Stimulated activated CD8-positive, alpha-beta memory T cell treated with anti-CD3 and anti-CD28 coated beads, Interleukin-15, amount 100 ng/mL, for 1 hour (primary cell): ENCODE measurements around the gene ANGPTL3.
"Not testable (repeated sequence)": the region's sequence is repeated elsewhere in the genome, so short reads cannot be mapped to it uniquely, and the experiment has no call there.

Experiments
- DNase-seq: peaks from one replicate; pipeline ENCODE4 v3.0.0-alpha.2; 2020; ENCODE audit warnings: low read depth

The ANGPTL3 gene

DNA sequence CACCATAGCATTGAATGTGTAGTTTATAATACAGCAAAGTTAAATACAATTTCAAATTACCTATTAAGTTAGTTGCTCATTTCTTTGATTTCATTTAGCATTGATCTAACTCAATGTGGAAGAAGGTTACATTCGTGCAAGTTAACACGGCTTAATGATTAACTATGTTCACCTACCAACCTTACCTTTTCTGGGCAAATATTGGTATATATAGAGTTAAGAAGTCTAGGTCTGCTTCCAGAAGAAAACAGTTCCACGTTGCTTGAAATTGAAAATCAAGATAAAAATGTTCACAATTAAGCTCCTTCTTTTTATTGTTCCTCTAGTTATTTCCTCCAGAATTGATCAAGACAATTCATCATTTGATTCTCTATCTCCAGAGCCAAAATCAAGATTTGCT is at the start of gene ANGPTL3:
ANGPTL3 (plus strand) TSS at position 240 of the 400 bp plus-strand sequence; CDS start at position 287, 47 bp downstream.
- no peak for DNase-seq

DNA sequence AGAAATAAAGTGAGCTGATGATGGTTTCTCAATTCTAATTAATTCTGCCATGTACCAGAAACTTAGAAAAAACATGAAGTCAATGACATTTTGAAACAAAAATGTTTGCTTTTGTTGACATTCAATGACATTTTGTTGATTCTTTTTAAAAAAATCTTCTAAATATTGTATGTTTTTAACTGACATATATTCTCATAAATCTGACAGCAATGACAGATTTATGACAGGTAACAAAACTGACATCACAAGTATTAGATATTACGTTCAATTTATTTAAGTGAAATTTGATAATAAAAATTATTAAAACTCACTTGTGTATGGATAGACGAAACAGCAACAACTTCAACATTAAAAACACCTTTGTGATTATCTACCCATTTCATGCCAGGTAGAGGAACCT is 36.0 kb upstream of the ANGPTL3 start:
- DNase-seq = no peak

- DNase-seq = not testable (repeated sequence)
These were observed 30.1 kb upstream of the ANGPTL3 start for GRCh38 chr1:62567182-62567581.

DNA sequence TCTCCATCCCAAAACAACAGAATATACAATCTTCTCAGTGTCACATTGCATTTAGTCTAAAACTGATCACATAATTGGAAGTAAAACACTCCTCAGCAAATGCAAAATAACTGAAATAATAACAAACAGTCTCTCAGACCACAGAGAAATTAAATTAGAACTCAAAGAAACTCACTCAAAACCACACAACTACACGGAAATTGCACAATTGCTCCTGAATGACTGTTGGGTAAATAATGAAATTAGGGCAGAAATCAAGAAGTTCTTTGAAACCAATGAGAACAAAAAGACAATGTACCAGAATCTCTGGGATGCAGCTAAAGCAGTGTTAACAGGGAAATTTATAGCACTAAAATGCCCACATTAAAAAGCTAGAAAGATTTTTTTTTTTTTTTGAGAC is 29.4 kb upstream of the ANGPTL3 start:
- not testable (repeated sequence) for DNase-seq

DNA sequence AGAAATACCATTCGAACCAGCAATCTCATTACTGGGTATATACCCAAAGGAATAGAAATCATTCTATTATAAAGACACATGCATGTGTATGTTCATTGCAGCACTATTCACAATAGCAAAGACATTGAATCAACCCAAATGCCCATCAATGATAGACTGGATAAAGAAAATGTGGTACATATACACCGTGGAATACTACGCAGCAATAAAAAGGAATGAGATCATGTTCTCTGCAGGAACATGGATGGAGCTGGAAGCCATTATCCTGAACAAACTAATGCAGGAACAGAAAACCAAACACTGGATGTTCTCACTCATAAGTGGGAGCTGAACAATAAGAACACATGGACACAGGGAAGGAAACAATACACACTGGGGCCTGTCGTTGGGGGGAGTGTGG is 25.8 kb upstream of the ANGPTL3 start:
- DNase-seq = not testable (repeated sequence)

GRCh38 chr1:62572476-62572875 is 24.8 kb upstream of the ANGPTL3 start:
- no peak for DNase-seq

GRCh38 chr1:62573675-62574074 is 23.6 kb upstream of the ANGPTL3 start:
- no peak for DNase-seq

DNA sequence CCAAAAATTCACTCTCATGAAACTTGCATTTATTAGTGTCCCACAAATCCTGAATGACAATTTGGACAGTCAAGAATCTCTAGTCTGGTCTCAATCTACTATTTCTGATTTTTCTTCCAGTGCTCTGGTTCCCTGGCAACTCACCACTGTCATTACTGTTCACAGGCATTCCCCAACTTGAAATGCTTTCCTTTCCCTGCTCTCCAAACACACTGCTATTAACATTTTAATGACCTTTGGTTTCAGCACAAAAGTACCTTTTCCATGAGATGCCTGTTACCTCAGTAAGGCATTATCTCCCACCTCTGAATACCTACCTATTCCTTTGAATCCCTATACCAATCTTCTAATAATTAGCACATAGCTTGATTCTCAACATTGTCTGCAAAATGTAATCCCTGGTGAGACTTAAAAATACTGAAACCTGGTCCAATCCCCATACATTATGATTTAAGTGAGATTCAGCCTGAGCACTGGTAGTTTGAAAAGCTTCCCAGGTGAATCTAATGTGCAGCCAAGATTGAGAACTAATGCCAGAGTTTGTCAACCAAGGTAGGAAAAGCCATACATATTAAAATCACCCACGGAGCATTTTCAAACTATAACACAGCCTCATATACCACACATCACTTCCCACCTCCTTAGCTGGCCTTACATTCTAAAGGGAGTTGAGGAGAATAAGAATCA is 11.7 kb upstream of the ANGPTL3 start:
- DNase-seq = no peak

GRCh38 chr1:62588000-62588399 is 9.3 kb upstream of the ANGPTL3 start:
- no peak for DNase-seq

DNA sequence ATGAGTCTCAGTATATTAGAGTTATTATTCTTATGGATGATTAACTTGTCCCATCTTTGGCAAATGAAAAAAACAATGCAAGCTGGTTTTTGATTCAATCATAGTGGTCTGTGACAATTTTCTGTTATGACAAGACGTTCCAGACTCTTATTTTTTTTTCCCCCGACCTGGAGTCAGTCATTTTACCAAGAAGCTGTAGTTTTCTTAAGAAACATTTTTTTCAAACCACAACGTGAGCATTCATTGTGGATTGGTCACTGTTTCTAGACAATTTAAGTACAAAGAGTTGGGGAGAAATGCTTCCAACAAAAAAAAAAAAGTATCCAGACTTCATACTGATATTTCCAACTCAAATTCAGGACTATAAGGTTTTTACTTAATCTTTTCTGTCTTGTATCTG is 8.0 kb upstream of the ANGPTL3 start:
- no peak for DNase-seq

DNA sequence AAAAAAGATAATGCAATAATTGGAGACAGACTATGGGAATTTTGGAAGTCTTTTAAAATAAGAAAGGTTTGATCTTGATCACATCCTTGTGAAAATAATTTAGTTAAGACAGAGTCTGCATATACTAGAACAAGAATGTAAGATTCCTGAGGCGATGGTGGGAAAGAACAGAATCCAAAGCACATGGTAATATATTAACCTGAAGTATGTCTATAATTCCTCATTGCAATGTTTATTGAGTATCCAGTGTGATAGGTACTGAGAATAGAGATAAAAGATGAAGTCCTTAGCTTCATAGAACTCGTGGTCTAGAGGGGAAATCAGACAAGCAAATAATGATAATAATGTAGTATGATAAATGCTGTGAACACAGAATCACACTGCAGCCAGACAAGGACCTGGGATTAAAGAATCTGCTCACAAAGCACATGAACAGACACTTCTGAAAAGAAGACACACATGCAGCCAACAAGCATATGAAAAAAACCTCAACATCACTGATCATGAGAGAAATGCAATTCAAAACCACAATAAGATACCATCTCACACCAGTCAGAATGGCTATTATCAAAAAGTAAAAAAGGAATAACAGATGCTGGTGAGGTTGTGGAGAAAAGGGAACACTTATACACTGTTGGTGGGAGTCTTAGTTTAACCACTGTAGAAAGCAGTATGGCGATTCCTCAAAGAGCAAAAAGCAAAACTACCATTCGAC is 6.9 kb upstream of the ANGPTL3 start:
- no peak for DNase-seq

DNA sequence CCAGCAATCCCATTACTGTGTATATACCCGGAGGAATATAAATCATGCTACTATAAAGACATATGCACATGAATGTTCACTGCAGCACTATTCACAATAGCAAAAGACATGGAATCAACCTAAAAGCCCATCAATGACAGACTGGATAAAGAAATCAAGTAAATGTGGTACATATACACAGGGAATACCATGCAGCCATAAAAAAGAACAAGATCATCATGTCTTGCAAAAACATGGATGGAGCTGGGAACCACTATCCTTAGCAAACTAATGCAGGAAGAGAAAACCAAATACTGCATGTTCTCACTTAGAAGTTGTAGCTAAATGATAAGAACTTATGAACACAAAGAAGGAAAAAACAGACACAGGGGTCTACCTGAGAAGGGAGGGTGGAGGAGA is 6.4 kb upstream of the ANGPTL3 start:
- DNase-seq = no peak

- no peak for DNase-seq
These were observed 3.4 kb upstream of the ANGPTL3 start for GRCh38 chr1:62593825-62594394.

DNA sequence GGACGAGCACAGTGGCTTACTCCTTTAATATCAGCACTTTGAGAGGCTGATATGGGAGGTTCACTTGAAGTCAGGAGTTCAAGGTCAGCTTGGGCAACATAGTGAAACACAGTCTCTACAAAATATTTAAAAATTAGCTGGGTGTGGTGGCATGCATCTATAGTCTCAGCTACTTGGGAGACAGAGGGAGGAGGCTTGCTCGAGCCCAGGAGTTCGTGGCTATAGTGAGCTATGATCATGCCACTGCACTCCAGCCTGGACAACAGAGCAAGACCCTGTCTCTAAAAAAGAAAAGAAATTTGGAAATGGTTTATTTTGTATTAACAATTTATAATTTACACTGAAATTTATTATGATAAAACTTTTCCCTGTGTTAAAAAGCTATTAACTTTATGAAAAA is 1.7 kb upstream of the ANGPTL3 start:
- no peak for DNase-seq

DNA sequence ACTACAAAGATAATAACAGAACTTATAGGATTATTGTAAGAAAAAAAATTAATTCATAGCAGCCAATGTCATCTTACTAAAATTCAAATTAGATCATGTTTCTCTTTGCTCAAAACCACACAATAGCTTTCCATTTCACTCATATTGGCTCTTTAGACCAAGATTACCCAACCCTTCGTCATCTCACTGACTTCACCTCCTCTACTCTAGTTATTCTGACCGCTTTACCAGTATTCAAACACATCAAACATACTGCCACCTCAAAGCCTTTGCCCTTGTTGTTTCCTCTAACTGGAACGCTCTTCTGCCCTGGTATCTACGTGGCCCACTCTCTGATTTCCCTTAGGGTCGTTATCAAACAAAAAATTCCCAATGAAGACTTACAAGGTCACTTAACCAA is 1.7 kb downstream of the ANGPTL3 start:
- DNase-seq = no peak

DNA sequence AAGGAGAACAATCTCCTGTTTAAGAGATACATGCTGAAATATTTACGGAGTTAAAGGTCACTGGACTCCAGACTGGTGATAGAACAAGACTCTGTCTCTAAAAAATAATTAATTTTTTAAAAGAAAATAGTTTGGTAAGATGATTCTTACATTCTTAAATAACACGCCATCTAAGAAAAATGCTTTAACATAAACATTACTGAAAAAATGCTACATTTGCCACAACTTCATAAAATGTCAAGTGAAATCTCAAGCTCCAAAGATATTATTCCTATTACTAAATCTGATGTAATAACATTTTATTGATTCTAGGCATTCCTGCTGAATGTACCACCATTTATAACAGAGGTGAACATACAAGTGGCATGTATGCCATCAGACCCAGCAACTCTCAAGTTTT is 4.1 kb downstream of the ANGPTL3 start:
- DNase-seq = no peak

GRCh38 chr1:62608905-62609304 is 11.6 kb downstream of the ANGPTL3 start:
- DNase-seq = no peak

DNA sequence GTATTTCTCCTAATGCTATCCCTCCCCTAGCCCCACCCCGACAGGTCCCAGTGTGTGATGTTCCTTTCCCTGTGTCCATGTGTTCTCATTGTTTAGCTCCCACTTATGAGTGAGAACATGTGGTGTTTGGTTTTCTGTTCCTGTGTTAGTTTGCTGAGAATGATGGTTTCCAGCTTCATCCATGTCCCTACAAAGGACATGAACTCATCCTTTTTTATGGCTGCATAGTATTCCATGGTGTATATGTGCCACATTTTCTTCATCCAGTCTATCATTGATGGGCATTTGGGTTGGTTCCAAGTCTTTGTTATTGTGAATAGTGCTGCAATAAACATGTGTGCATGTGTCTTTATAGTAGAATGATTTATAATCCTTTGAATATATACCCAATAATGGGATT is 13.3 kb downstream of the ANGPTL3 start:
- DNase-seq = not testable (repeated sequence)

DNA sequence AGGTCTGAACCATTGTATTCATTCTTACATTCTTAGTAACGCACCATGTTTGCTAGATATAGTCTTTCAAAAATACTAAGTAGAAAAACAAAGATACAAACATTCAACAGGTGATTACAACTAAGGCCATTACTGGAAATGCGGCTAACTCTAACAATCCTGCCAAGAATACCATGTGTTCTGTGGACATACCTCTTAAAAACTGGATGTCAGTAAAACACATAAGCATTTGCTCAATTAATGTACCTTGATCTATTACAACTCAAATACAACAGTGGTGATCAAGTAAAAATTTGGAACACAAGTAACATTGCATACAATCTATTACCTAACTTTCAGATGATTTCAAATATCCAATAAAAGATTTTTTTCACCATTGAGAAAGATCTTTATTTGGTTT is 15.4 kb downstream of the ANGPTL3 start:
- DNase-seq = no peak

DNA sequence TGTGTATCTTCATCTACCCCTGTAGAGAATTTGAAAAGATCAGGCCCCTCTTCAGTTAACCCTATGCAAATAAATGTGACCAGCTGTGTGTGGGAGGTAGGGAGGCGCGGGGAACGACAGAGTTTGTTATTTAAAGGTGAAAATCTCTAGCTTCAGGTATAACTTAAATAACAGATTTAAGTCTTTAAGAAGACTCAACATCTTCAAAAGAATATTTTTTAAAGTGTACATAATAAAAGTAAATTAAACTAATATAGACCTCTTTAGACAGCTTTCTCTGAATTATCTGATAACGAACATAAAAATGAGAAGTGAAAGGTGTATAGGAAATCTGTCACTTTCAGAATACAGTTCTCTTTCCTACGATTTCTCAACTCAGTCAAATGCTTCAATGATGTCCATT is 16.0 kb downstream of the ANGPTL3 start:
- no peak for DNase-seq

- no peak for DNase-seq
These were observed 16.6 kb downstream of the ANGPTL3 start for GRCh38 chr1:62613890-62614289.

GRCh38 chr1:62621907-62622306 is 24.6 kb downstream of the ANGPTL3 start:
- DNase-seq = no peak

GRCh38 chr1:62625415-62625814 is 28.1 kb downstream of the ANGPTL3 start:
- DNase-seq = no peak
